NCI-H146 treated with DMSO at 0.1 percent for 48 hours (cell line): ENCODE data around the gene IFT27.

Experiments used
- DNase-seq: peaks from one replicate; lab custom pipeline; 2025; ENCODE audit not compliant: unreplicated experiment; lab: John Stamatoyannopoulos, UW

Gene IFT27

DNA sequence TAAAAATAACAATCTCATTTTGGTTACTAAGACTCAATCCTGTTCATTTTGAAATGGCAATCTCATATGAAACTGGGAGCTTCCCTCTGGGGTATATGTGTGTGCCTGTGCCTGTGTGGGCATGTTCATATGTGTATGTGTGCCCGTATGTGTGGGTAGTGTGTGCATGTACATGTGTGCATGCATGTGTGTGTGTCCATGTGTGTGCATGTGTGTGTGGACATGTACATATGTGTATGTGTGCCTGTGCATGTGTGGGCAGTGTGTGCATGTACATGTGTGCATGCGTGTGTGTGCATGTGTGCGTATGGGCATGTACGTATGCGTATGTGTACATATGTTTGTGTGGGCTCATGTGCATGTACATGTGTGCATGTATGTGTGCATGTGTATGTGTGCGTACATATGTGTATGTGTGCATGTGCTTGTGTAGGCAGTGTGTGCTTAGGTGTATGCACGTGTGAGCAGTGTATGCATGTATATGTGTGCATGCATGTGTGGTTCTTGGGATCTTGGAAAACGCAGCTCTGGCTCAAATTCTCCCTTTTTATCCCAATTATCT, 47.9 kb downstream of the IFT27 start:
- no peak for DNase-seq

GRCh38 chr22:36727110-36727509, 48.8 kb downstream of the IFT27 start:
- no peak for DNase-seq

DNA sequence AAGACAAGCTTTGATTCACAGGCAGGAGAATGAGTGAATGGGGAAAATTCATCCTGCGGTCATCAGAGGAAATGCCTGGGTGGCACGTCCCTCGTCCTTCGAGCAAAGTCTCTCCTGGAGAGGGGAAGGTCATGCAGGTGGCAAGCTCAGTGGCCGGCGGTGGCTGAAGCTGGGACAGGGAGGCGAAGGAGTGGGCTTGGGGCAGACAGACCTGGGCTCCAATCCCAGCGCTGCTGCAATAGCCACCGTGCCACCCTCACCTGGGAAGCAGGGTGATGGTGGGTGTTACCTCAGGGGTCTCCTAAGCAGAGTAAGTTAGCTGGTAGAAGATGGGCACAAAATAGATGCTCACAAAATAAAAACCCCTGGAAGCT, 49.9 kb downstream of the IFT27 start:
- DNase-seq, result no peak

- no peak for DNase-seq
Observed at GRCh38 chr22:36725366-36726006, 50.4 kb downstream of the IFT27 start.

GRCh38 chr22:36724836-36725235, 51.1 kb downstream of the IFT27 start:
- no peak for DNase-seq

GRCh38 chr22:36722055-36722454, 53.9 kb downstream of the IFT27 start:
- no peak for DNase-seq

DNA sequence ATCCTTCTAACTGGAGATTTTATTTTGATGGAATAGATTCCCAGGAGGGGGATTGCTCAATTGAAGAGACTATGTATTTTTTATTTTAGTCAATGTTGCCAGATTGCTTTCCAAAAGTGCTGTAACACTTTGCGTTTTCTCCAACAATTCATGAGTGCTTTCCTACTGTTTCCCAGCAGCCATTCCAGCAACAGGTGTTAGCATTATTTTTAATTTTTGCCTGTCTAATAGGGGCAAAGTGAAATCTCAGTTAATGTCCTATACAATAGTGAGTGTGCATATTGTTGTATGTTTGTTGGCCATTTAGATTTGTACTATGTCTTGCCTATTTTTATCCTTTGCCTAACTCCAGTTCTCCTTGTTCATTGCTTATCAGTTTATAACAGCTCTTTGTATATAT, 60.3 kb downstream of the IFT27 start:
- DNase-seq, result no peak

DNA sequence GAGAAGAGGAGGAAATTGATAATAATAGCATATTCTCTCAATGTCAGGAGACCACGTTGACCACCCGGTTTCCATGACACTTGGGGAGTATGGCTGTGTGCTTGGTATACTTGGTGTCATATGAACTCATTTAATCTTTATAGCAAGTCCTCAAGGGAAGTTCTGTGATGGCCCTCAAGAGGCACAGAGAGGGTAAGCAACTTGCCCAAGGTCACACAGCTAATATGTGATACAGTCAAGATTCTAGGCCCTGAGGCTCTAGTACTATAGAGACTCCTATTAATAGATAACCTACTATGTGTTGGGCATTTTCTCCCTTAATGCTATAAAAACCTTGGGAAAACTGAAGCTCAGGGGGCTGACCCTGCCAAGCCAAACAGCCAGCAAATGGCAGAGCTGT, 61.8 kb downstream of the IFT27 start:
- no peak for DNase-seq

DNA sequence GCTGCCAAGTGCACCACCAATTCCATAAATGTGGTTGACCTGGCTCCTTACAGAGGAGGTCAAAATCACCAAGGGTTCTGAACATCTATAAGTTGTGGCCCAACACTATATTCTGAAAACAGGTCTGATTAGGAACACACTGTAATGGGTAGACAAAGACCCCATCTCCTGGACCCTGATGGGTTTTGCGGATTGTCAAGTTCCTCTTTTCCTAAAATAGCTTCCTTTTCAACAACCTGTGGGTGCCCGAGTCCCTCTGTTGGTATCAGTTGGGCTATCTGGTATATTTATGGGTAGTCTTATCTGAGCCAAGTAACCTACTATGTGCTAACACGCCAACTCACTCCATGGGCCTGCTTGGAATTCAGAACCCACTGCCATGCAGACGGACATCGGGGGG, 62.5 kb downstream of the IFT27 start:
- no peak for DNase-seq
